GM12864 (cell line): Measurements from ENCODE around the gene RAPGEF4.
A peak's percentile ranks its signal among the peaks of the same experiment; 100 is the strongest.

Experiments
- DNase-seq: peaks from one replicate; pipeline ENCODE4 v3.0.0-alpha.2; 2011; ENCODE audit warnings: low read depth
- H3K4me3 ChIP-seq: 2 replicates; pipeline ENCODE4 v1.5.1; 2011; ENCODE audit warnings: mild to moderate bottlenecking, low read depth, low read length, control low read depth
- CTCF ChIP-seq: IDR thresholded peaks from 2 replicates; pipeline ENCODE4 v1.5.1; 2011; ENCODE audit warnings: low read depth, mild to moderate bottlenecking, moderate library complexity, low read length, control low read depth, inconsistent platforms; ENCODE audit errors: missing control alignments

The RAPGEF4 gene

GRCh38 chr2:172905937-172906811 lies 170.5 kb downstream of the RAPGEF4 start:
- DNase-seq: no peak
- no peak overlapping the region for H3K4me3 ChIP-seq
- no peak for TF ChIP-seq CTCF

GRCh38 chr2:172908275-172908674 lies 172.6 kb downstream of the RAPGEF4 start:
- no peak for TF ChIP-seq CTCF

GRCh38 chr2:172909454-172909853 lies 173.8 kb downstream of the RAPGEF4 start:
- no peak overlapping the region for H3K4me3 ChIP-seq
- DNase-seq: peak; percentile 2
- no peak for TF ChIP-seq CTCF

More at GRCh38 chr2:172908275-172908674, 172.6 kb downstream of the RAPGEF4 start:
- H3K4me3 ChIP-seq: no peak overlapping the region
- no peak for DNase-seq

GRCh38 chr2:172912266-172912665 lies 176.6 kb downstream of the RAPGEF4 start:
- TF ChIP-seq CTCF: no peak
- DNase-seq: no peak

GRCh38 chr2:172914341-172915008 lies 178.8 kb downstream of the RAPGEF4 start:
- H3K4me3 ChIP-seq: no peak overlapping the region
- no peak for DNase-seq
- TF ChIP-seq CTCF: no peak

More at GRCh38 chr2:172912266-172912665, 176.6 kb downstream of the RAPGEF4 start:
- no peak overlapping the region for H3K4me3 ChIP-seq

- H3K4me3 ChIP-seq: no peak overlapping the region
- no peak for DNase-seq
- no peak for TF ChIP-seq CTCF
These were observed 182.1 kb downstream of the RAPGEF4 start for GRCh38 chr2:172917716-172918115.
